Cardiac muscle cell (in vitro differentiated cells and primary cell): ENCODE data around the gene BTN1A1. TPM values are rescaled to one million over a fixed set of nuclear protein-coding genes. Genes with fewer than 3 reads are reported as not detected.

Experiments used
- DNase-seq, 2 donors: peaks; one replicate each; pipeline versions ENCODE4 v3.0.0 to v3.0.0-alpha.2; 2010 to 2017; ENCODE audit warnings: low read depth in 1 of 2, low spot score in 1 of 2
- H3K27ac ChIP-seq: fragments of 200-600 bp; sonication (generic); 2 replicates; pipeline ENCODE4 v1.5.1; 2016
- H3K27me3 ChIP-seq: fragments of 200-600 bp; sonication (generic); 2 replicates; pipeline ENCODE4 v1.6.0; 2016; ENCODE audit warnings: control low read depth
- H3K36me3 ChIP-seq: fragments of 200-600 bp; sonication (generic); 2 replicates; pipeline ENCODE4 v1.5.1; 2016; ENCODE audit warnings: control low read depth
- H3K4me1 ChIP-seq: fragments of 200-600 bp; sonication (generic); 2 replicates; pipeline ENCODE4 v1.8.1; 2017; ENCODE audit warnings: low read depth, mild to moderate bottlenecking, mixed run types
- H3K4me3 ChIP-seq: fragments of 200-600 bp; sonication (generic); 2 replicates; pipeline ENCODE4 v1.5.1; 2016; ENCODE audit warnings: mild to moderate bottlenecking
- H3K9me3 ChIP-seq: fragments of 200-600 bp; sonication (generic); 2 replicates; pipeline ENCODE4 v1.5.1; 2017; ENCODE audit warnings: low read depth, mild to moderate bottlenecking, control low read depth
- polyA plus RNA-seq: library from polyadenylated mRNA; unstranded; fragments of >200 nt; fragmentation: Nextera tagmentation; extraction: Ambion mirVana; gene quantifications from 2 replicates; pipeline ENCODE4 v1.2.1, GENCODE V29; 2016
- total RNA-seq: library from RNA; depleted of rRNA; stranded (reverse); fragments of >200 nt; gene quantifications from 2 replicates; pipeline ENCODE4 v1.2.3, GENCODE V29; 2016
- TF ChIP-seq, protein P1 (sequence below): IDR thresholded peaks from 2 replicates; pipeline ENCODE4 v1.5.1; 2012; ENCODE audit warnings: low read depth, mild to moderate bottlenecking, low read length

BTN1A1 gene
- total and polyA plus RNA-seq, 2 experiments from 2014 or later = 0.35 TPM; not detected in 1

- no peak overlapping the region for H3K4me3 ChIP-seq
- no peaks in the 10 kb centered on the region for H3K36me3 ChIP-seq
- no peaks in the 10 kb centered on the region for H3K4me1 ChIP-seq
- DNase-seq = no peak
- no peaks in the 10 kb centered on the region for H3K9me3 ChIP-seq
- H3K27me3 ChIP-seq = no peaks in the 10 kb centered on the region
- TF ChIP-seq, protein P1, sequence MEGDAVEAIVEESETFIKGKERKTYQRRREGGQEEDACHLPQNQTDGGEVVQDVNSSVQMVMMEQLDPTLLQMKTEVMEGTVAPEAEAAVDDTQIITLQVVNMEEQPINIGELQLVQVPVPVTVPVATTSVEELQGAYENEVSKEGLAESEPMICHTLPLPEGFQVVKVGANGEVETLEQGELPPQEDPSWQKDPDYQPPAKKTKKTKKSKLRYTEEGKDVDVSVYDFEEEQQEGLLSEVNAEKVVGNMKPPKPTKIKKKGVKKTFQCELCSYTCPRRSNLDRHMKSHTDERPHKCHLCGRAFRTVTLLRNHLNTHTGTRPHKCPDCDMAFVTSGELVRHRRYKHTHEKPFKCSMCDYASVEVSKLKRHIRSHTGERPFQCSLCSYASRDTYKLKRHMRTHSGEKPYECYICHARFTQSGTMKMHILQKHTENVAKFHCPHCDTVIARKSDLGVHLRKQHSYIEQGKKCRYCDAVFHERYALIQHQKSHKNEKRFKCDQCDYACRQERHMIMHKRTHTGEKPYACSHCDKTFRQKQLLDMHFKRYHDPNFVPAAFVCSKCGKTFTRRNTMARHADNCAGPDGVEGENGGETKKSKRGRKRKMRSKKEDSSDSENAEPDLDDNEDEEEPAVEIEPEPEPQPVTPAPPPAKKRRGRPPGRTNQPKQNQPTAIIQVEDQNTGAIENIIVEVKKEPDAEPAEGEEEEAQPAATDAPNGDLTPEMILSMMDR = no peak
- H3K27ac ChIP-seq = no peak overlapping the region
Observed at GRCh38 chr6:26524722-26525370, 24.7 kb downstream of the BTN1A1 start.

- Histone ChIP-seq H3K4me3 (no peak overlapping the region), H3K36me3 (no peaks in the 10 kb centered on the region), H3K27me3 (no peaks in the 10 kb centered on the region), H3K9me3 (no peaks in the 10 kb centered on the region), H3K4me1 (no peaks in the 10 kb centered on the region), H3K27ac (no peak overlapping the region)
- DNase-seq = no peak
- TF ChIP-seq, protein P1 = no peak
Observed at GRCh38 chr6:26525838-26526237, 25.7 kb downstream of the BTN1A1 start.

GRCh38 chr6:26526928-26527327 lies 26.8 kb downstream of the BTN1A1 start:
- no peaks in the 10 kb centered on the region for H3K4me1 ChIP-seq
- no peaks in the 10 kb centered on the region for H3K36me3 ChIP-seq
- DNase-seq = no peak
- no peak overlapping the region for H3K27ac ChIP-seq
- TF ChIP-seq, protein P1 = no peak
- no peak overlapping the region for H3K4me3 ChIP-seq
- no peaks in the 10 kb centered on the region for H3K9me3 ChIP-seq
- no peaks in the 10 kb centered on the region for H3K27me3 ChIP-seq

DNA sequence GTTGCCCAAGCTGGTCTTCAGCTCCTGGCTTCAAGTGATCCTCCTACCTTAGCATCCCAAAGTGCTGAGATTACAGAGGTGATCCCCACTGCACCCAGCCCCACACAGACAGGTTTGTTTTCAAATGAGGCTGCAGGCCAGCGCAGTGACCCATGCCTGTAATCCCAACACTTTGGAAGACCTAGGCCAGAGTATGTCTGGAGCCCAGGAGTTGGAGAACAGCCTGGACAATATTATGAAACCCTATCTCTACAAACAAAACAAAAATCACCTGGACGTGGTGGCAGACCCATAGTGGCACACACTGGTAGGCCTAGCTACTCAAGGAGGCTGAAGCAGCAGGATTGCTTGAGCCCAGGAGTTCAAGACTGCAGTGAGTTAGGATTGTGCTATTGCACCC lies 30.1 kb downstream of the BTN1A1 start:
- TF ChIP-seq, protein P1 = no peak

GRCh38 chr6:26531897-26532296 lies 31.8 kb downstream of the BTN1A1 start:
- no peaks in the 10 kb centered on the region for H3K9me3 ChIP-seq
- H3K27me3 ChIP-seq = no peaks in the 10 kb centered on the region
- no peak overlapping the region for H3K4me3 ChIP-seq
- peaks cover 12% of the 10 kb centered on the region for H3K4me1 ChIP-seq
- TF ChIP-seq, protein P1 = no peak
- no peak overlapping the region for H3K27ac ChIP-seq
- H3K36me3 ChIP-seq = no peaks in the 10 kb centered on the region
- no peak for DNase-seq

More for the DNA sequence above, 30.1 kb downstream of the BTN1A1 start:
- Histone ChIP-seq H3K4me3 (no peak overlapping the region), H3K9me3 (no peaks in the 10 kb centered on the region), H3K27me3 (no peaks in the 10 kb centered on the region), H3K36me3 (no peaks in the 10 kb centered on the region), H3K4me1 (peaks cover 5% of the 10 kb centered on the region), H3K27ac (no peak overlapping the region)
- DNase-seq = no peak
